Renal cortical epithelial cell (primary cell): ENCODE data around the gene ZNF827. TPM values are rescaled to one million over a fixed set of nuclear protein-coding genes. Genes with fewer than 3 reads are reported as not detected.

ENCODE experiments used
- DNase-seq: peaks from one replicate; pipeline ENCODE4 v3.0.0-alpha.2; 2011; ENCODE audit warnings: low read depth
- total RNA-seq: library from RNA; depleted of rRNA; stranded (reverse); fragments of >200 nt; gene quantifications from 2 replicates; pipeline ENCODE4 v1.2.3, GENCODE V29; 2014

The ZNF827 gene
- total RNA-seq, 1 donor from 2014 or later, result 24.5 TPM

DNA sequence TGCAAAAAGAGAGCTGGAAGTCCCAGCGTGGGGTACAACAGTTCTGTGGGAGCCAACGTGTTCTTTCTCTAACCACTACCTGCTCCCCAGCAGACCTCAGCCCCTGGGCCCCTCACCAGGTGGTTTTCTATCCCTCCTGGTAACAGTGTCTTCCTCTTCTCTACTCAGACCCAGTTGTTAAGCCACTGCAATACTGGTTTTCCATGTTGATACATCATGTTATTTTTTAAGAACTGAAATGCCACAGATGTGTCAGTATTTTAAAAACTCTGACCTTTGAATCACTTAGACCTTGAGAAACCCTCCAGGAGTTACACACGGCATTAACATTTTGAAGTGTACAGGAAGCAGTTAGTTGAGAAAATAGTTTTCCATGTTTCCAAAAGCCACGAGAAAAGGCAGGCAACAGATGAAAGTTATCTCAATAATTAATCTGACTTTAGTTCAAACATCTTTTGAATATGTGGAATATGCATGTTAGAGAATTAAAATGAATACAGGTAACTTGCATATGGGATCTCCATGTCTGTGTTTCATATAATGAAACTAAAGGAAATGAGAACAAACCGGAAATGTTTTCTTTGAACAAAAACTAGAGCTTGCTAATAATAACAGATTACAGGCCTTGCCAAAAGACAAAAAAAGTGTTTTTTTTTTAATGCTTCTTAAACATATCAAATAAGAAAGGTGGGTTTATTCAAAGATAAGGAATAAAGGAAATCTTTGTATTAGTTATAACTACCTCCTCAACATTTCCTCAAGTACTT lies 108.8 kb downstream of the ZNF827 start:
- DNase-seq, result no peak

DNA sequence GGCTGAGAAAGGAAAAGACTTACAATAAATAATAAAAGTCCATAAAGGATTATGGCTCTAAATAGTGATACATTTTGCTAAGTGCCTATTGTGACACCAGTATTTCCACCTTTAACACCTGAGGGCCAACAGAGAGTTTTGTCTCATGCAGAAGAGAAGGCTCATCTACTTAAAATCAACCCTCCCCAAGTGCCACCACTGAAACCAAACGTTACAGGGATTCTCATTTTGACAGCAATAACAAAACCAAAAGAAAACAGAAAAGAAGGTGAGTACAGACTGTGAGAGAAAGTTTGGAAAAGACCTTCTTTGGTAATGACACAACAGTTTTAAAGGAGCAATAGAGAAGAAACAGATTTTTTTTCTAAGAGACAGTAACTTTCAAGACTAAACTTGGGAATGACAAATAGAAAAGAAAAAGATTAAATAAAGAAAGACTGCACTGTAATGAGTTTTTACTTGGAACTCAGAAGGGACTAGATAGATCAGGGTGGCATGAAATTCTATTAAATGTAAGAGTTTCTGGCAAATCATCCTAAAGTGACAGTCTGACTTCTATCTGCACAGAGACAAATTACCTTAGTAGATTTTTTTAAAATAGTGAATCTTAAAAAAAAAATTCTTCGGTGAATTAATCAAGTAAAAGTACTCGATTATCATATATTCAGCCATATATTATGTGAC lies 109.7 kb downstream of the ZNF827 start:
- DNase-seq, result no peak

DNA sequence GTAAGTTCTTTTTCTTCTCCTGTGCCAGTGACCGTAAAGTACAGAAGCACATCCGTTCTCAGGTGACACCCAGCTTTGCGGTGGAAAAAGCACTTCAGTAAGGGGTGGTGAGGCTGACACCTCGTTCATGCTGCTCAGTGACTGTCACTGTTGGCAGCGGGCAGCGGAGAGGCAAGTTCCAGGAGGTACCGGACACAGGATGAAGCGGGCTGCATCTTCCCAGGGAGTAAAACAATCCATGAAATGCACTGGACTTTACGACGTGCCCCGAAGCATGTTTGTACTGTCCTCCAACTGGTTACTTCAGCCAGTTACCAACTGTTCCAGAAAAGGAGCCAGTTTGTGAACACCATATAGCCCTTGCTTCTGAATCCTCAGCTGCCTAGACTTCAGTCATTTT lies 110.7 kb downstream of the ZNF827 start:
- no peak for DNase-seq

DNA sequence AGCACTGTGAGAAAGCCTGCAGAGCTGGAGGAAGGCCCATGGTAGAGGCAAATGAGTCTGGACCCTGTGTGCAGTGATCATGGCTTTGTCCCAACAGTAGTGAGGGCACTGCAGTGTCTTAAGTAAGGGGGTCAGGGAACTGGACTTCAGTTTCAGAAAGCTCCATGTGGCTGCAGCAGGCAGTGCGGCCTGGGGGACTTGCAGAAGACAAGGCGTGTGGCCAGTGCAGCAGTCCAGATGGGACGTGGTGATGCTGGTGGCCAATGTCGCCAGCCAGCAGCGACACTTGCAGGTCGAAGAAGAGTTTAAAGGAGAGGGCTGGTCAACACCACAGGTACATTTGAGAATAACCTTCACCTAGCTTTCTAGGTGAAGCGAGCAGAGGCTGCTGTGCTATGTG lies 113.4 kb downstream of the ZNF827 start:
- DNase-seq, result no peak

DNA sequence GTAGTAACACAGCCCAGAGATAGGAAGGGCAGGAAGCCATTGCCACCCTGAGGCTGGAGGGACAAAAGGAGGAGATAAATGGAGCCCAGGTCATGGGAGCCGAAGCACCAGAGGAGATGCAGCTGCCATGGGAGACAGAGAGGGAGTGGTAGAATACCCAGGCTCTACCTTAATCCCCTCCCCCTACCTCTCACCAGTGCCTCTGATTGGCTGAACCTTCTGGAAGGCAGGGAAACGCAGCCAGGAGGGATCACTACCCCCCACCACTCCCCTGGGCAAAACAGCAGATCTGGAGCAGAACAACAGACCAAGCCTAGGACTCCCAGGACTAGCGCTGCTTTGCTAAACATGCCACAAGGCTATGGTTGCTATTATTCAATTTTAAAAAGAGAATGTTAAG lies 114.2 kb downstream of the ZNF827 start:
- DNase-seq, result no peak

DNA sequence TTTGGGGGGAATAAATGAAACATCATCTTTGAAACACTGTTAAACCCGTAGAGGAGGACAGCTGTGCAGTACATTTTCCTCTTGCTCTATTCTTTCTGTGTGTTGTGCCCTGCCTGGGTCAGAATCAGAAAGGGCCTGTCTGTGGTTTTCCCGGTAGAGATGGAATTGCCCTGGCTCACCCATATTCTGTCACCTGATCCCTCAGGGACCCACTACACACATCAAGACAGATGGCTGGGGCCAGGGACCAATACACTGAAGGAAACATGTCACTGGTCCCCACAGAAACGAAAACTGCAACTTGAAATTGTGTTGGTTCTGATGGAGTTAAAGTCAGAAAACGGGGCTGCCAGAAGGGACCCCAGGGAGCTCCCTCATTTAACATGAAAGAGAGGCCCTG lies 114.9 kb downstream of the ZNF827 start:
- no peak for DNase-seq

DNA sequence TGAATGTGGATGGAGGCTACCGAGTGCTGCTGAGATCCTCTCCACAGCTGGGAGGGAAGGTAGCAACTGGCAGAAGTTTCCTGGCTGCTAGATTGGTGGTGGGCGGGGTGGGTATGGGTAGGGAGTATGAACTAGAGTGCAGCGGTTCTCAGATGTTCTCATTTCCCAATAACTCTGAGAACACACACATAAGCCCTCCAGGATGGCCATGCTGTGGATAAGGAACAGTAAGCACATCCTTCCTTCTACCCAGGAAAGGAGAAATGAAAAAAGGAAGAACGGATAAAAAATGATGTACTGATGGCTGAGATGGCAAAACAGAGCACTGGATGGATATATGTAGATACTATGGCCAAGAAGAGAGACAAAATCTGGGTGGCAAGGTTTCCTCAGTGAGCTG lies 116.0 kb downstream of the ZNF827 start:
- DNase-seq, result no peak

DNA sequence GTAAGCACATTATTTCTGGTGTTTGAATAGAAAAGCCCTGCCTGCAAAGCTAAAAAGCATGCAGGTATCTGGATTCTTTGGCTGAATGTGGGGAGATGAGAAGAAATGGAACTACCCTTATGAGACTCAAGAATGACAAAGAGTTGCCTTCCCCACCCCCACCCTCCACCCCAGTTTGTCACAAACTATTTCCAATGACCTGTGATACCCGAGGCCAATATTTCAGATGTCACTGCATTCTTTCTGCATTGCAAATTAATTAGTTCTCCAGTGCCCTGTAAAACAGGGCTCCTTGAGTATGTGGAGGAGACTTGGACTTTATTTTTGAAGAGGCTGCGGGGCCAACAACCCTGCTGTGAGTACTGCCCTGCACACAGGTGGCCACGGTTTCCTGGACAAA lies 116.4 kb downstream of the ZNF827 start:
- DNase-seq, result no peak

DNA sequence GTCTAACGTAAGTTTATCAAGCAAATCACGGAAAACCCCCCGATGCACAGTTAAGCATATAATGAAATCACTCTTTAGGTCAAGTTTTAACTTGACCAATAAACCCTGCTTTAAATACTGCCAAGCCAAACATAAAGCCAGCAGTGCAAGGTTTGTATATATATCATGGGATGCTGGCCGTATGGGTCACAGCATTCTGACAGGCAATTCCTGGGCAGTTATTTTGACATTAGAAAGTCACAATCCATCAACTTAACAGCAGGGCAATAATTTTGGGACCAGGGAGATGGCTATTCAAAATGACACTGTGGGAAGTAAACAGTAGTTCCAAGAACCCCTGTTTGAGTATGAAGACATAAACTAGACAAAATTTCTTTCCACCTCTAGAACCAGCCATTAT lies 116.9 kb downstream of the ZNF827 start:
- DNase-seq, result no peak

DNA sequence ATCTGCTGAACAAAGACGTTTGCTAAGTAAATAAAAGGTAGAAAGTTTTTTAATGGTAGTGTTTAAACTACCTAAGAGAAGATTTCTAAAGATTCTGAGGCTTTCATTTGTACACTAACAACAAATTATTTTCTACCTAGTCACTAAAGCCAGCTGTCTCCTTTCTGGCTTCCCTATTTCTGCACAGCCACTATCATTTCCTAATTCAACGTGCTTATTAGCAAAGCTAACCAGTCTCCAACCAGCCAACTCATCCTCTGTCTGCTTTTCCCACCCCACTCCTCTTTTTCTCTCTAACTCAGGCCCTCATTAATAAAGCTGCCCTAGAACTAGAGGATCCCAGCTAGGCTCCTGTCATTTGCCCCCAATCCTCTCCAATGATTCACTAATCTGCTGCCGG lies 118.2 kb downstream of the ZNF827 start:
- no peak for DNase-seq

DNA sequence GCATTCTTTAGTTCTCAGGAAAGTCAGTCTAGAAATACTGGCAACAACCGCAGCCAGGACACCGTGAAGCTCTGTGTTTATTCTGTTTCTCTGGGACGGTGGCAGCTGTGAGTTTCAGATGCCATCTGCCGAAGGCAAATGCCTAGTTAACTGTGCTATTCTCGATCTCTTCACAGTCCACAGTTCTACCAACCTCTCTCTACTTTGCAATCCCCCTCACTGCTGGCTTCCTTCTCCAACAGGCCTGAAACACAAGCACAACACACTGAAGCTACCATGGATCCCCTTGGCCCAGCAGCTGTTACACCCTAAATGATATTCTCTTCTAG lies 118.8 kb downstream of the ZNF827 start:
- DNase-seq, result no peak

DNA sequence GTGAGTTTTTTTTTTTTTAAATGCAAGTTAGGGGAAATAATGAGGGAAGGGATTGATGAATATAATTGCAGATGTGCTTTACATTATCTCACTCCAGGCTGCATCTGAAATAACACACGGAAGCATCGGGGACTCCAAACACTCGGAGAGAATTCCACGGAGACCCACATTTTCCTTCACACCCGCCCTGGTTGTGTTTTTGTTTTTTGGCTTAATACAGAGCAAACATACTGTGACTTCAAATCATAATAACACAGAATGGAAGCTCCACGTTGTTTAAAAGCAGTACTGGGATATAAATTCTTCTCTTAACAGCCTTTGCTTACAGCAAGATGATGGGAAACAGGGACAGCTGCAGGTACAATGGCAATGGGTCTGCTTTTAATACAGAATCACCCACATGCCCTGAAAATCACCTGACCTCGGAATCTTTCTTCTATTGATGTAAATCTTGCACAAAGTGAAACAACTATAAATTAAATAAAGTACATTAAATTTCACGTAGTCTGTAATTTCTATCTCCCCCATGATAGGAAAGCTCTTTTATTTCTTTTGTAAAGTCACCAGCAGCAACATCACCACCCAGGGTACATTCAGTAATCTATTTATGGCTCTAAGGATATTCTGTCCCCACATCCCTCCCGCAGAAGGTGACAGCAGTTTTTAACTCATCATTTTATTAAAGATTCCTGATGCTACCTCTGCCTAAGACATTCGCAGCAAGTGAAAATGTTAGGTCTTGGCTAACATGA lies 119.3 kb downstream of the ZNF827 start:
- DNase-seq, result no peak

DNA sequence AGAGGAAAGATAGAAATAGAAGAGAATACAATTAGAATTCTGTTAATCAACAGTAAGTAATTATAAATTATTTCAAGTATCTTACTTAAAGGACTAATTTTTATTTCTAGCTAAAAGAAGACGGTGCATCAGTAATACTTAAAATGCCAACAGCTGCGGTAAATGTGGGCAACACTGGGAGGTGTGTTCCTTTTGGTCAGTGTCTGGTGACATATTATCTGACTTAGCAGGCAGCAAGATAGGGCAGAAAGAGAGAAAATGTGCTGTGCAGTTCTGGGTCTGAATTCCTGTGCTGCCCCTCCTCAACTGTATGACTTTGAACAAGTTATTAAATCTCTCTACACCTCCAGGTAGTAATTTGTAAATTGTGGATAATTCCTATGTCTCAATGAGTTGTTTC lies 120.6 kb downstream of the ZNF827 start:
- DNase-seq, result no peak

DNA sequence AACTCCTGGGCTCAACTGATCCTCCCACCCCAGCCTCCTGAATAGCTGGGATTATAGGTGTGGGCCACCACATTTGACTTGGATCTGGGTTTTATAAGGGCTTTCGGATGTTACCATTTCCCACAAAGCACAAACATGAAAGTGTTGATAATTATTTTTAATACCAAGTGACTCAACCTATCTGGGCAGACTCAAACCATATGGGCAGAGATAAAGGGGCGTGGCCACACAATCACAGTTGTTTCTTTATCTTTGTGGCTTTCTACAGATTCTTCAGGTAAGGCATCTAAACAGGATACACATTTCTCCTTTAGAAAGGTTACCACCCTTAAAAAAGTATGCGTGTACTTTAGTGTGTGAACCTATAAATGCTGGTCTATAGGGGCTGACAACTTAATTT lies 122.5 kb downstream of the ZNF827 start:
- no peak for DNase-seq

DNA sequence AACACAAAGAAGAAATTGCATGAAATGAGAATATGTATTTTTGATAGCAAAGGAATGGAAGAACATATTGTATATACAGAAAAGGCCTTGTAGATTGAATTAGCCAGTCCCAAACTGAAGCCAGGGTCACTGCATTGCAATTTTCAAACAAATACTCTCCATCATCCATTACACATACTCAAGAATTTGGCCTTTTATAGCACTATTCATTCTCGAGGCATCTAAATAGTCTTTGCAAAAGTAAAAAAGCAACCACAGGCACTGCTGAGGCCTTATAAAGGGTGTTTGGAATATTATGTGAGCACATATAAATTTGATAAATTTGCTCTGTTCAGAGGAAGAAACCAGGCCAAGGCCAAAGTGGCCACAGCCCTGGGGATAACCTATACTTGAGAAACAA lies 123.0 kb downstream of the ZNF827 start:
- no peak for DNase-seq

DNA sequence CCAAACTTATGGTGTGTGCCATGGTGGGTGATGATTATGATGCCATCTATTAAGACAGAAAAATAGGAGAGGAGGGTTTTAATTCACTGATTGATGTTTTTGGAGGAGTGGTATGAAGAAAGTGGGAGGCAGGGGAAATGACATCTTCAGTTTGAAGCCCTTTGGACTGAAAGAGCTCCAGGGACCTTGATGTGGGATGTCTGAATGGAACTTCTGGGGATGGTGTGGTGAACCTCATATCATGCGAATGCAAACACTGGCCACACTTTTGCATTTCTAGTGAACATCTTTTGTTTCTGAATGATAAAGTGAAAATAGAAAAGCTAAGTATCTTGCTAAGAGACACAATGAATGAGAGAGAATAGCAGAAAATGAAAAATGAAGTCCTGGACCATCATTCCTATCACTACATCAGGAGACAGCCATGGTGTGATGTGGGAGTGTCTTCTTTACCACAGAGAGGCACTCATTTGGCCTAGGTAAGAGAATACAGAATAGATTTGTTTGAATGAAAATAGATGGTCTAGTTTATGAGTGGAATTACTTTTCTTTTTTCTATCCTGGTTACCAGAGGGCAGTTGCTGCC lies 123.5 kb downstream of the ZNF827 start:
- no peak for DNase-seq

DNA sequence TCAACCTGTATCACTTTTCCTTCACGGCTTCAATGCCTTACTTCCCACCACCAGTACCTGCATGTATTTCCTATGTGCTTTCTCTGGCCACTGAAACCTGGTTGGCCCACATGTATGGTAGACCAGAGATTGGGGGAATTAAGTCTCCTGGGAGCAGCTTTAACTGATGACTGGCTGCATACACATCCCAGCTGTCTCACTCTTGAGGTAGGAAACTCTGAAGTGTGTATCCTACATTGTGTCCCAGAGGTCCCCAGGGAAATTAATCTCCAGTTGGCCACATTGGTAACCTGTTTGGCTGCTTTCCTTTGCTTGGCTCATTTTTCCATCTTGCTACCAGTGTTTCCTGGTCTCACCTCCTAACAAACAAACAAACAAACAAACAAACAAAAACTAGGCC lies 124.4 kb downstream of the ZNF827 start:
- no peak for DNase-seq

DNA sequence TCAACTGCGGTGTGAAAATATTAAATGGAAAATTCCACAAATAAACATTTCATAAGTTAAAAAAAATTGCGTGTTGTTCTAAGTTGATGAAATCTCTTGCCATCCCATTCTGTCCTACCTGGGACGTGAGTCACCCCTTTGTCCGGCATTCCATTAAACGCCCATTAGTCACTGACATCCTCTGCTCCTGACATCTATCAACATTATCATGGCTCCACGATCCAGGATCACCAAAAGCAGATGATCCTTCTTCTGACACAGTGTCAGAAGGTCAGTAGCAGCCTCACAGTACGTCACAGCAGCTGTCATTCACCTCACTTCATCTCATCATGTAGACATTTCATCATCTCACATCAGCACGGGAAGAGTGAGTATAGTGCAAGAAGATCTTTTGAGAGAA lies 125.7 kb downstream of the ZNF827 start:
- DNase-seq, result peak; percentile 29

DNA sequence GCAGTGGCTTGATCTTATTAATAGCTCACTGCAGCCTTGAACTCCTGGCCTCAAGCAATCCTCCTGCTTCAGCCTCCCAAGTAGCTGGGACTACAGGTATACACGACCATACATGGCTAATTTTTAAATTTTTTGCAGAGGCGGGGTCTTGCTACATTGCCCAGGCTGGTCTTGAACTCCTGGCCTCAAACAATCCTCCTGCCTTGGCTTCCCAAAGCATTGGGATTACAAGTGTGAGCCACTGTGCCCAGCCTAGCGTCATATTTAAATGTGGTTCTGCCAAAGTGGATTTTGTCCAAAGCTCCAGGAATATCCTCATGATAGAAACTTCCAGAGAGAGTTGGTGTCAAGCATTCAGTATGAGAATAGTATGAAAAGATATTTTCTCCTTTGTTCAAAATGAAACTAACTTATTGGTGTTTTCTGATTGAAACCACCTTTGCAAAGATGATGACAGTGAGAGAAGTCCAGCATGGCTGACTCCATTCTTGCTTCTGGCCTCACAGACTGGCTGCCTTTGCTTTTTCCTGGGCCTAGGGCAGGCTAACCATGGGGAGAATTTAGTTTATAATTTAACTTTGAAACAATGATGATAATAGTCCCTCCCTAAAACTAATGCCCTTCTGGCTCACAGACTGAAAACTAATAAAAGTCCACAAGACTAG lies 129.6 kb downstream of the ZNF827 start:
- no peak for DNase-seq

DNA sequence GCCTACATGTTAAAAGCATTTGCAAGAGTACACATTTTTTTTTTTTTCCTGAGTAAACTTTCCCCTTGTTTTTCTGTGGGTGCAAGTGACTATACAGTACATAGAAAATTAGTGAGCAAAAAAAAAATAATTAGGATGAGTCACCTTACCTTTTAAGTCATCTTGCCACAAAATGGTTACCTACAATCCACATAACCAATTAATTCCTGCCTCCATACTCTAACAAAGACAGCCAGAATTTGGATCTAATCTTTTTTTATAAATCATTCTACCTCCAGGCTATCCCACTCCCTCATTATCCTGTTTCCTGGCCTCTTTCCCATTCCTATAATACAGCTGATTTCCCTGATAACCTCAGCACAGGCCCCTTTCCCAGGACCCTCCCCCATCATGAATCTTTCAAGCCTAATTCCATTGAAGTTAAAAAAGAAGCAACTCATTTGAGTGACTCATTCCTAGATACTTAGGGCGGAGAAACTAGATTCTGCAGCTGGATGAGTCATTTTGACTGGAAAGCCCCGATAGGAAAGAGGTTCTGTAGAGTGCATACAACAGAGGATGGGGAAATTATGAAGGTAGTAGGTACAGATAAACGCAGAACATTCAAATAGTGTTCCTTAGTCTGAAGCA lies 130.5 kb downstream of the ZNF827 start:
- DNase-seq, result peak; percentile 99

DNA sequence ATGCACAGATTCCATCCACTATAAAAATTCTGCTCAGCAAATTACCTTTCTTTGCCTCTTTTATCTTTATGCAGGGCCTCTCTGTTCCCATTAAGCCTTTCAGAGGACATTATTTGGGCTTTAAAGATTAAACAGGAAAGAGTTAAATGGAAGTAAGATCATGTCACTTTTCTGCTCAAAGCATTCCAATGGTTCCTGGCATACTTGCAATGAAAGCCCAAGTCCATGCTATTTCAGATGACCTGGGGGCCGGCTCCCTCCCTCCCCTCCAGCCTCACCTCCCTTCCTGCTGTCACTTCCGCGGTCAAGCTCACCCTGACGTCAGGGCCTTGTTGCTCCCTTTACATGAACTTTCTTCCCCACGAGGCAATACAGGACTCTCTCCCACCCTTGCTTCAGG lies 133.1 kb downstream of the ZNF827 start:
- DNase-seq, result peak; percentile 89

DNA sequence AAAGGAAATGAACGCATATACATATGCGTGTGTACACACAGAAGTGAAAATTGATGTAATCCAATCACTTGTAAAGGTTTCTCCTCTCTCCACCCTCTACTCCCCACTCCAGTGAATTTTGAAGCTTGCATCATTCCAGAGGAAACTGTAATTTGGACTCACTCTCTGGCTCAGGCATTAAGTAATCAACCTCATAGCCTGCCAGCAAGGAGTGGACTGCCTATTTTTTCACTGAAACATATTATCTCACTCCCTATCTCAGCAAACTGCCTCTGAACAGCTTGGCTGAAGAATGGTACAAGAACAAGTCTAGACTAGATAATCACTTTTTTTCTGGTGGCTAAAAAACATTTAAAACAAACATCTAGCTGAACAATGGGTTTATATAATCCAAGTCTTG lies 134.5 kb downstream of the ZNF827 start:
- peak; percentile 87 for DNase-seq
